HepG2 (cell line): Measurements from ENCODE around the gene PNP.

ENCODE experiments used
- AKAP8 ChIP-seq: sonication (generic); formaldehyde crosslinking; IDR thresholded peaks from 2 replicates; pipeline ENCODE4 v1.5.1; 2020; ENCODE audit warnings: mild to moderate bottlenecking, missing genetic modification reagents
- ZNF224 ChIP-seq: sonication (generic); formaldehyde crosslinking; IDR thresholded peaks from 2 replicates; pipeline ENCODE4 v1.5.0; 2020; ENCODE audit warnings: mild to moderate bottlenecking, missing genetic modification reagents

DNA sequence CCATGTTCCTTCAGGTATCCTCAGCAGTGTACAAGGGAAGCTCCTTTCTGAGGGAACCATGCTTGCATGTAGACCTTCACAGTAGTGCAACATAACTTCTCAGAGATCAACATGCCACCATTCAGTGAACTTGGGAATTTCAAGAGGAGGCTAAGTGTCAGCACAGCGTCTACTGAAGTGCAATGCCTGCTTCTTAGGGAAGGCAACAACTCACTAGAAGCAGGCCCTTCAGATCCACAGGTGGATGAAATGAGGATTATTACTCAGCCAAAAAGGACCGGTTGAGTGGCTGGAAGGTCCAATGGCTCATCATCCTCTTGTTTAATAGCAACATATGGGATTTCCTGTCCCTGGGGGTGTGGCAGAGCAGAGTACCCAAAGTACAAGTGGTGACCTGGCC, 54.8 kb downstream of the PNP start:
- TF ChIP-seq AKAP8 (CRISPR knock-in tag) (no peak), ZNF224 (CRISPR knock-in tag) (no peak)
